ENCODE results near the gene ADAP1.

The ADAP1 gene

GRCh38 chr7:930975-931758 lies 23.3 kb downstream of the ADAP1 start:
- TF ChIP-seq CTCF (IDR thresholded peaks at IDR 0.05; ENCODE audit: borderline replicate concordance, extremely low read depth, low read length, poor library complexity, severe bottlenecking) = no peak
- TF ChIP-seq EZH2 (IDR thresholded peaks at IDR 0.05; ENCODE audit: borderline replicate concordance, low read depth, low read length, severe bottlenecking) = no peak
- ATAC-seq (ENCODE audit: insufficient read depth, low read depth) (no peak), DNase-seq (no peak)
- H3K4me3 ChIP-seq (ENCODE audit: low read depth in 1 of 2, low read length in 2 of 2) = no peak overlapping the region
- H3K4me2 ChIP-seq (ENCODE audit: insufficient read depth, low read length) = no peak overlapping the region
- no peaks in the 10 kb centered on the region for H3K4me1 ChIP-seq (ENCODE audit: insufficient read depth, low read length)
- H3K9ac ChIP-seq (ENCODE audit: low read depth, low read length) = no peak overlapping the region
- no peaks in the 10 kb centered on the region for H3K36me3 ChIP-seq (ENCODE audit: insufficient read depth, low read length)
- H4K20me1 ChIP-seq (ENCODE audit: insufficient read depth, low read length) = no peaks in the 10 kb centered on the region
- no peak overlapping the region for H3K27ac ChIP-seq (ENCODE audit: low read length)
- no peaks in the 10 kb centered on the region for H3K27me3 ChIP-seq (ENCODE audit: insufficient read depth, low read length, poor library complexity)
- H2AFZ ChIP-seq (ENCODE audit: low read depth, low read length) = no peak overlapping the region
- H3K9me3 ChIP-seq (ENCODE audit: insufficient read depth, low read length, severe bottlenecking) = no peaks in the 10 kb centered on the region
- H3K79me2 ChIP-seq (ENCODE audit: insufficient read depth, low read length) = no peaks in the 10 kb centered on the region

DNA sequence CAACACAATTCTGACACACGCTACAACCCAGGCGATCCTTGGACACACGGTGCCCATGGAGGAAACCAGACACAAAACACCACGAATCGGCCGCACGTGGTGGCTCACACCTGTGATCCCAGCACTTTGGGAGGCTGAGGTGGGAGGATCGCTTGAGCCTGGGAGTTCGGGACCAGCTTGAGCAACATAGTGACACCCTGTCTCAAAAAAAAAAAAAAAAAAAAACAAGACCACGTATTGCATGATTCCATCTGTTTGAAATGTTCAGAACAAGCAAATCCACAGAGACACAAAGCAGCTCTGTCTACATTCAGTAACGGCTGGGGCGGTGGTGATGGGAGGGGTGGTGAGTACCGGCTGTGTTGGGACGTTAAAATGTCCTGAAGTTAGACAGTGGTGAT lies 25.2 kb downstream of the ADAP1 start:
- ATAC-seq (ENCODE audit: insufficient read depth, low read depth) (no peak), DNase-seq (no peak)
- H3K36me3 ChIP-seq (ENCODE audit: insufficient read depth, low read length) = no peaks in the 10 kb centered on the region
- H2AFZ ChIP-seq (ENCODE audit: low read depth, low read length) = no peak overlapping the region
- no peak overlapping the region for H3K27ac ChIP-seq (ENCODE audit: low read length)
- no peaks in the 10 kb centered on the region for H3K79me2 ChIP-seq (ENCODE audit: insufficient read depth, low read length)
- no peak overlapping the region for H3K4me3 ChIP-seq (ENCODE audit: low read depth in 1 of 2, low read length in 2 of 2)
- no peak overlapping the region for H3K9ac ChIP-seq (ENCODE audit: low read depth, low read length)
- no peaks in the 10 kb centered on the region for H3K27me3 ChIP-seq (ENCODE audit: insufficient read depth, low read length, poor library complexity)
- TF ChIP-seq CTCF (IDR thresholded peaks at IDR 0.05; ENCODE audit: borderline replicate concordance, extremely low read depth, low read length, poor library complexity, severe bottlenecking) = no peak
- no peak for TF ChIP-seq EZH2 (IDR thresholded peaks at IDR 0.05; ENCODE audit: borderline replicate concordance, low read depth, low read length, severe bottlenecking)
- no peak overlapping the region for H3K4me2 ChIP-seq (ENCODE audit: insufficient read depth, low read length)
- H4K20me1 ChIP-seq (ENCODE audit: insufficient read depth, low read length) = no peaks in the 10 kb centered on the region
- no peaks in the 10 kb centered on the region for H3K9me3 ChIP-seq (ENCODE audit: insufficient read depth, low read length, severe bottlenecking)
- H3K4me1 ChIP-seq (ENCODE audit: insufficient read depth, low read length) = no peaks in the 10 kb centered on the region

GRCh38 chr7:927031-927671 lies 27.3 kb downstream of the ADAP1 start:
- H3K9ac ChIP-seq (ENCODE audit: low read depth, low read length) = no peak overlapping the region
- no peak for ATAC-seq (ENCODE audit: insufficient read depth, low read depth)
- H3K27me3 ChIP-seq (ENCODE audit: insufficient read depth, low read length, poor library complexity) = no peaks in the 10 kb centered on the region

More at GRCh38 chr7:927031-927671, 27.3 kb downstream of the ADAP1 start:
- Histone ChIP-seq H4K20me1 (ENCODE audit: insufficient read depth, low read length) (no peaks in the 10 kb centered on the region), H3K27ac (ENCODE audit: low read length) (no peak overlapping the region), H2AFZ (ENCODE audit: low read depth, low read length) (no peak overlapping the region), H3K79me2 (ENCODE audit: insufficient read depth, low read length) (no peaks in the 10 kb centered on the region), H3K4me3 (ENCODE audit: low read depth in 1 of 2, low read length in 2 of 2) (no peak overlapping the region), H3K36me3 (ENCODE audit: insufficient read depth, low read length) (no peaks in the 10 kb centered on the region), H3K4me2 (ENCODE audit: insufficient read depth, low read length) (no peak overlapping the region), H3K4me1 (ENCODE audit: insufficient read depth, low read length) (peaks cover 16% of the 10 kb centered on the region), H3K9me3 (ENCODE audit: insufficient read depth, low read length, severe bottlenecking) (no peaks in the 10 kb centered on the region)
- no peak for DNase-seq
- no peak for TF ChIP-seq CTCF (IDR thresholded peaks at IDR 0.05; ENCODE audit: borderline replicate concordance, extremely low read depth, low read length, poor library complexity, severe bottlenecking)
- TF ChIP-seq EZH2 (IDR thresholded peaks at IDR 0.05; ENCODE audit: borderline replicate concordance, low read depth, low read length, severe bottlenecking) = no peak

Data from DND-41 (cell line).